IgD-negative memory B cell (primary cell): Measurements from ENCODE around the gene MEG3. TPM values are rescaled to one million over a fixed set of nuclear protein-coding genes. Genes with fewer than 3 reads are reported as not detected.

Experiments used
- polyA plus RNA-seq: library from polyadenylated mRNA; unstranded; fragments of 300-500 nt; fragmentation: Illumina TruSeq; gene quantifications from one replicate; pipeline ENCODE4 v1.2.3, GENCODE V29; 2021

MEG3 gene
- polyA plus RNA-seq, 1 donor from 2014 or later = not detected

Other genes starting within 250 kb of the MEG3 start
- 0.91 TPM for gene BEGAIN, start 238.7 kb upstream of the MEG3 start, polyA plus RNA-seq
- not detected for gene DLK1, start 99.2 kb upstream of the MEG3 start, polyA plus RNA-seq
- not detected for gene RTL1, start 77.6 kb downstream of the MEG3 start, polyA plus RNA-seq